Fibroblast of skin of back (primary cell): ENCODE data around the gene CD46.
"Not testable (repeated sequence)": the region's sequence is repeated elsewhere in the genome, so short reads cannot be mapped to it uniquely, and the experiment has no call there.

ENCODE experiments used
- DNase-seq: peaks from one replicate; pipeline ENCODE4 v3.0.0-alpha.2; 2013

CD46 gene

GRCh38 chr1:207751463-207751789 lies 428 bp upstream of the CD46 start:
- DNase-seq = not testable (repeated sequence)

- DNase-seq = peak; percentile 3
Observed at GRCh38 chr1:207752456-207752998, 673 bp downstream of the CD46 start.

- DNase-seq = no peak
Observed at GRCh38 chr1:207753611-207754010, 1.8 kb downstream of the CD46 start.

GRCh38 chr1:207754011-207754410 lies 2.2 kb downstream of the CD46 start:
- no peak for DNase-seq

GRCh38 chr1:207754974-207755700 lies 3.3 kb downstream of the CD46 start:
- no peak for DNase-seq

- no peak for DNase-seq
Observed at GRCh38 chr1:207755846-207756693, 4.2 kb downstream of the CD46 start.

- no peak for DNase-seq
Observed at GRCh38 chr1:207762622-207763021, 10.8 kb downstream of the CD46 start.

- no peak for DNase-seq
Observed at GRCh38 chr1:207763091-207763490, 11.2 kb downstream of the CD46 start.

- DNase-seq = no peak
Observed at GRCh38 chr1:207763972-207764371, 12.1 kb downstream of the CD46 start.

GRCh38 chr1:207766569-207766968 lies 14.7 kb downstream of the CD46 start:
- DNase-seq = no peak

GRCh38 chr1:207770514-207770913 lies 18.7 kb downstream of the CD46 start:
- DNase-seq = not testable (repeated sequence)

- not testable (repeated sequence) for DNase-seq
Observed at GRCh38 chr1:207776045-207776444, 24.2 kb downstream of the CD46 start.

- not testable (repeated sequence) for DNase-seq
Observed at GRCh38 chr1:207777412-207777811, 25.6 kb downstream of the CD46 start.

- DNase-seq = no peak
Observed at GRCh38 chr1:207779008-207779407, 27.2 kb downstream of the CD46 start.

GRCh38 chr1:207781312-207781711 lies 29.5 kb downstream of the CD46 start:
- DNase-seq = no peak

GRCh38 chr1:207787776-207788175 lies 35.9 kb downstream of the CD46 start:
- DNase-seq = no peak

GRCh38 chr1:207789386-207789785 lies 37.5 kb downstream of the CD46 start:
- no peak for DNase-seq

- no peak for DNase-seq
Observed at GRCh38 chr1:207789792-207790787, 38.2 kb downstream of the CD46 start.

GRCh38 chr1:207791290-207791689 lies 39.4 kb downstream of the CD46 start:
- no peak for DNase-seq

- DNase-seq = no peak
Observed at GRCh38 chr1:207793327-207793726, 41.5 kb downstream of the CD46 start.

- DNase-seq = no peak
Observed at GRCh38 chr1:207794861-207795260, 43.0 kb downstream of the CD46 start.

GRCh38 chr1:207797229-207797973 lies 45.5 kb downstream of the CD46 start:
- DNase-seq = peak; percentile 85
